HG03025 (cell line): Measurements from ENCODE around the gene RAB14.
"Not testable (repeated sequence)": the region's sequence is repeated elsewhere in the genome, so short reads cannot be mapped to it uniquely, and the experiment has no call there.

Source experiments
- ATAC-seq: cut with Tn5 transposase; IDR thresholded peaks from one replicate; pipeline ENCODE4 v1.9.1; 2021; ENCODE audit warnings: mild to moderate bottlenecking, moderate library complexity; ENCODE audit not compliant: unreplicated experiment, low FRiP score

The RAB14 gene

GRCh38 chr9:121192959-121193640, 8.6 kb downstream of the RAB14 start:
- no peak for ATAC-seq

DNA sequence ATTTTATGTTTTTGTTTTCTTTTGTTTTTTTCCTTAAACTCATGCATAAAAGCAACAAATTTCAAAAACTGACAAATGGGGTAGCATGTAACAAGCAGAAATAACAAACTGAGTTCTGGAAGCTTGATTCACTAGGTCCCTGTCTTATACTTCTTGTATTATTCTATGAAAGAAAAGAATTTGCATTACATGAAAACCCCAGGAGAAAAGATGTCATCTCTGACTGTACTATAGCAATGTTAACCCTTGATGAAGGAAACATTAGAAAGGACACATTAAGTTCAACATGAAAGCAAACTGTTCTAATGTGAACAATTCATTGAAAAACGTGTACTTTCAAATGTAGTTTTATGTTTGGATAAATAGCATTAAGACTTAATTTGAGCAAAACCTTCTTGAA, 9.2 kb downstream of the RAB14 start:
- no peak for ATAC-seq

DNA sequence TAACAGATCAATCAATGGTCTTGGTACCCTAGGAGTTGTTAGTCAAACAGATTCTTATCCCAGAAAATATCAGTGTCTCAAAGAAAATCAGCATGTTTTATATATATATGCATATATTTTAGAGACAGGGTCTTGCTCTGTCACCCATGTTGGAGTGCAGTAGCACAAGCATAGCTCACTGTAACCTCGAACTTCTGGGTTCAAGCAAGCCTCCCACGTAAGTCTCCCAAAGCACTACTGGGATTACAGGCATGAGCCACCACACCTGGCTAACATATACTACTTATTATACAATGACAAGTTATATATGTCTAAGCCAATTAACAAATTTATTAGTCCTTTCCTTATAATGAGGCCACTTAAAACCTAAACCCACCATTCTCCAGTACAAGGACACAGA, 10.4 kb downstream of the RAB14 start:
- no peak for ATAC-seq

GRCh38 chr9:121189660-121190059, 12.0 kb downstream of the RAB14 start:
- no peak for ATAC-seq

DNA sequence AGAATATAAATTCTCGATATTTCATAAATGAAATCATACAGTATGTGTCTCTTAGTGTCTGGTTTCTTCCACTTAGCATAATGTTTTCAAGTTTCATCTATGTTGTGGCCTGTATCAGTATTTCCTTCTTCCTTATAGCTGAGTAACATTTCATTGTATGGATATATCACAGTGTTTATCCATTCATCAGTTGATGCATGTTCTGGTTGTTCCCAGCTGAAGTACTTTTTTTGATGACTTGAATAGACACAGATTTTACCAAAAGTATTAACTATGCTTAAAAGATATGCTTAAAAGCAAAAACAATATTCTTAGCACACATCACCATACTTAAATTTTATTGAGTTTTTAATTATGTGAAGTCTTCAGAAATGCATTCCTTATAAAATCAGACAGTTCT, 12.7 kb downstream of the RAB14 start:
- ATAC-seq = no peak

- ATAC-seq = no peak
These were observed 13.9 kb downstream of the RAB14 start for GRCh38 chr9:121187636-121188305.

DNA sequence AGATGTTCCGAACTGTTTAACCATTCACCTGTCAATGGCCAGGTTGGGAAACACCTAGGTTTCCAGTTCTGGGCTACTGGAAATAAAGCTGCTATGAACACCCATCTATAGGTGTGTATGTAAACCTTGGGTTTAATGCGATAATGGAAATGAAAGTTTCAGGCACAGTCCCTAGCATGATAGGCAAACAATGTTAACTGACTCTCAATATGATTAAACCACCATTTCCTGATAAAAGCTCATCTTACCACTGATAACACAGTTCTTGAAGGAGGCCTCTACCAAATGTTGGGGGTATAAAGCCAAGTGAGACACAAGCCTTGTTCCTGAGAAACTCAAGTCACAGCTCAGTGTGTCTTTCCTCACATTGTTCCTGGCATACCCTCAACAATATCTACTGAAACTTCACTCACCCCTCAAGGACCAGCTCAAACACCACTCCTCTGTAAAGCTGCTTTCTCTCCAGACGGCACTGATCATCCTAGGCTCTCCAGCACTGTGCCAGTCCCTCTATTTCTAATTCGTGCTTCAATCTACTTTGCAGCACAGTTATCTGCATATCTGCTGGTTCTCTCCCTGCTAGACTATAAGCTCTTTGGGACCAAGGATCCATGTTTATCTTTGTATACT, 15.8 kb downstream of the RAB14 start:
- no peak for ATAC-seq

DNA sequence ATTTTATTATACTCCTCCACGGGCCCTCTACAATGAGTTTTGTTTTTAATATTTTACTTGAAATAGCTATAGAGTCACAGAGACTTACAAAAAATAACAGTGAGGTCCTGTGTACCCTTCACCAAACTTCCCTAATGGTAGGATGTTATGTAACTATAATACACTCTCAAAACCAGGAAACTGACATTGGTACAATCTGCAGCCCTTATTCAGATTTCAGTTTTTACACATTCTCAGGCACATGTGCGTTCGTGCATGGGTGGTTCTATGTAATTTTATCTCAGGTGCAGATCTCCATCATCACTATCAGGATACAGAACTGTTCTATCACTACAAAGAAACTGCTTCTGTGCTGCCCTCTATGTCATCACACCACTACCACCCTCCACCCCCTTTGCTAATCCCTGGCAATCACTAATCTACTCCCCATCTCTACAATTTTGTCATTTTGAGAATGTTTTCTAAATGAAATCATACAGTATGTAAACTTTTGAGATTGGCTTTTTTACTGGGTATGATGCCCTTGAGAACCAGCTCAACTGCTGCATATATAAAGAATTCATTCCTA, 16.4 kb downstream of the RAB14 start:
- no peak for ATAC-seq

- no peak for ATAC-seq
These were observed 17.2 kb downstream of the RAB14 start for GRCh38 chr9:121184463-121184862.

DNA sequence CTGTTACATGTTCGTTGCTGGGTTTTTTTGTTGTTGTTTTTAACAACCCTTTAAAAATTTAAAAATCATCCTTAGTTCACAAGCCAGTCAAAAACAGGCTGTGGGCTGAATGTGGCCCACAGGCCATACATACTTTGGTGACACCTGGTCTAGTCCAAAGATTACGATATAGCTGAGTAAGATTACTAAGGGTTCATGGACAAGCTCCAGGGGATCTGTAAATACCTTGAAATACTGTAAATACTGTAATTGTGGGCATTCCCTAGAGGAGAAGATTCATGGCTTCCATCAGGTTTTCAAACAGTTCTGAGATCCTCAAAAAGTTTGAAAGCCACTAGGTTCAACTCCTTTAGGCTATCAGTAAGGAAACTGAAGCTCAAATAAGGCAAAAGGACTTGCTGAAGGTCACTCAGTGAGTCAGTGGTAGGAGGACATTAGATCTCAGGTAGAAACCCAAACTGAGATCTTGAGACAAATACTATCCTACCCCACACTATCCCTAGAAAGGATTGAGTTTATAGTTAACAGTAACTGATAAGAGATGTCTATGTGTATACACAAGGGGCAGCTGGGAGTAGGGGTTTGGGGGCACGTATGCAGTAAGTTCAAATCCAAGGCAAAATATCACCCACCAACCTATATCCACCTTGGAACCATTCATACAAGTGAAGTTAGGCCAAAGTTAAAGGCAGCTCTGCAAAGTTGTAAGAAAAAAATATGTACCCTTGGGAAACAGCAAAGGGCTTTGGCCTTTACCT, 17.8 kb downstream of the RAB14 start:
- no peak for ATAC-seq

GRCh38 chr9:121182989-121183388, 18.7 kb downstream of the RAB14 start:
- ATAC-seq = no peak

- ATAC-seq = no peak
These were observed 19.4 kb downstream of the RAB14 start for GRCh38 chr9:121182101-121182836.

- no peak for ATAC-seq
These were observed 21.6 kb downstream of the RAB14 start for GRCh38 chr9:121179930-121180681.

GRCh38 chr9:121179373-121179721, 22.3 kb downstream of the RAB14 start:
- not testable (repeated sequence) for ATAC-seq

GRCh38 chr9:121178676-121179372, 22.8 kb downstream of the RAB14 start:
- no peak for ATAC-seq

DNA sequence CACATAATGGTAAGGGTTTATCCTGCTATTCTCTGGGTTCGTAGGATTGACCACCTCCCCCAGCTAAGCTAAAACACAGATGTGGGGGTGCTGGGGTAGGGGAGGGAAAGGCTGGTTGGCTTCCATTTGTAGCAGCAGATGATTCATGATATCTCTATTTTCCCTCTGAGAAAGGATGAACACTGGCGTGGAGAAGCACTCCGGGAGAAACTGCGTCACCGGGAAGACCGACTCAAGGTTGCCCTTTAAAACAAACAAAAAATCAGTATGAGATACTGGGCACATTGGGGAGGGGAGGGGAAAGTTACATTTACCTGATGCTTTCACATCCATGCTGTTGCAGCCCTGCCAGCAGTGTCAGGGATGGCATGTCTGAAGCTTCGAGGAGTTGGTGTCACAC, 28.2 kb downstream of the RAB14 start:
- no peak for ATAC-seq

- ATAC-seq = no peak
These were observed 28.8 kb downstream of the RAB14 start for GRCh38 chr9:121172726-121173487.

GRCh38 chr9:121171236-121171635, 30.4 kb downstream of the RAB14 start:
- no peak for ATAC-seq
